Loucy (cell line): ENCODE measurements around the gene LDLRAD4.

Experiments used
- CTCF ChIP-seq: fragments of 200-600 bp; sonication (generic); conservative IDR thresholded peaks from 2 replicates; pipeline ENCODE4 v1.5.1; 2014; ENCODE audit warnings: mild to moderate bottlenecking, antibody characterized with exemption, low read length
- EZH2phosphoT487 ChIP-seq: fragments of 200-600 bp; IDR thresholded peaks from 2 replicates; pipeline ENCODE4 v1.6.1; 2018; ENCODE audit warnings: antibody characterized with exemption, mild to moderate bottlenecking, moderate library complexity, borderline replicate concordance

GRCh38 chr18:13303756-13304364 is 85.3 kb downstream of the LDLRAD4 start:
- TF ChIP-seq EZH2phosphoT487 (no peak), CTCF (no peak)
